GM20000 (cell line): Measurements from ENCODE around the gene C19orf12.

Experiments used
- DNase-seq: peaks from one replicate; pipeline ENCODE4 v3.0.0; 2012; ENCODE audit warnings: low spot score
- TF ChIP-seq, protein P1 (sequence below): IDR thresholded peaks from 2 replicates; pipeline ENCODE4 v1.5.1; 2012; ENCODE audit warnings: mild to moderate bottlenecking, control low read depth; ENCODE audit errors: extremely low read depth, missing control alignments

The C19orf12 gene

DNA sequence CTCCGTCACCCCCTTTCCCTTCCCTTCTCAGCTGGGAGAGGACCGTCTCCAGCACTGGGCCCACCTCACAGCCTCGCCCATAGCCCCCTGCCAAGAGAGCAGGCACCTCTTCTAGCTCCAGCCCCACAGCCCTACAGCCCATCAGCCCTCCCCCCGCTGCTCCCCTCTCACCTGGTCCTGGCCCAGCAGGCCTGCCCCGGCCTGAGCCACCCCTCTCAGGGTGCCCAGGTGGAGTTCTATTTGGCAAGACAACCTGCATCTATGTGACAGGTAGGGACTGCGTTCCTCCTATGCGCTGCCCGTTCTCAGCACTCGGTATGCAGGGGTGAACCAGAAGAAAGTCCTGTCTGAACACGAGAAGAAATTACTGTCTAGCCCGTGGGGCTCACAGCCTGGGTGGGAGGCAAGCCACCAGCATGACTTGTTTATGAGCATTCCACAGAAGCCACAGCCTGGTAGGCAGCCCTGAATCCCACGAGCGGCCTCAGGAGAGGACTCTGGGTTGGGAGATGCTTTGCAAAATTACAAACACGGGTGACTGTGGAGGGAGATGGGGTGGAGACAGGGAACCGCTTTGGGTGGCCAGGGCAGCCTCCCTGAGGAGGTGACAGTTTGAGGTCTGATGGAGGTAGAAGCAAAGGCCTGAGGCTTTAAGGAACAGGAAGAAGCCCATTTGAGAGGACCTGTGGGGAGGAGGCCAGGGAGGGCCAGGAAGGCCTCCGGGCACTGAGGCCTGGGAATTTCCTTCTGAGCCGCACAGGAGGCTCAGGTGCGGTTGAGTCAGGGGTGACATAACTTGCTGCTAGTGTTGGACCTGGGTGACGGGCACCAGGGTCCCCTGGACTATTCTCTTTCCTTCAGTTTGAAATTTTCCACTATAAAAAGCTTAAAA is 51.0 kb downstream of the C19orf12 start:
- DNase-seq = no peak
- TF ChIP-seq, protein P1, sequence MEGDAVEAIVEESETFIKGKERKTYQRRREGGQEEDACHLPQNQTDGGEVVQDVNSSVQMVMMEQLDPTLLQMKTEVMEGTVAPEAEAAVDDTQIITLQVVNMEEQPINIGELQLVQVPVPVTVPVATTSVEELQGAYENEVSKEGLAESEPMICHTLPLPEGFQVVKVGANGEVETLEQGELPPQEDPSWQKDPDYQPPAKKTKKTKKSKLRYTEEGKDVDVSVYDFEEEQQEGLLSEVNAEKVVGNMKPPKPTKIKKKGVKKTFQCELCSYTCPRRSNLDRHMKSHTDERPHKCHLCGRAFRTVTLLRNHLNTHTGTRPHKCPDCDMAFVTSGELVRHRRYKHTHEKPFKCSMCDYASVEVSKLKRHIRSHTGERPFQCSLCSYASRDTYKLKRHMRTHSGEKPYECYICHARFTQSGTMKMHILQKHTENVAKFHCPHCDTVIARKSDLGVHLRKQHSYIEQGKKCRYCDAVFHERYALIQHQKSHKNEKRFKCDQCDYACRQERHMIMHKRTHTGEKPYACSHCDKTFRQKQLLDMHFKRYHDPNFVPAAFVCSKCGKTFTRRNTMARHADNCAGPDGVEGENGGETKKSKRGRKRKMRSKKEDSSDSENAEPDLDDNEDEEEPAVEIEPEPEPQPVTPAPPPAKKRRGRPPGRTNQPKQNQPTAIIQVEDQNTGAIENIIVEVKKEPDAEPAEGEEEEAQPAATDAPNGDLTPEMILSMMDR = no peak

DNA sequence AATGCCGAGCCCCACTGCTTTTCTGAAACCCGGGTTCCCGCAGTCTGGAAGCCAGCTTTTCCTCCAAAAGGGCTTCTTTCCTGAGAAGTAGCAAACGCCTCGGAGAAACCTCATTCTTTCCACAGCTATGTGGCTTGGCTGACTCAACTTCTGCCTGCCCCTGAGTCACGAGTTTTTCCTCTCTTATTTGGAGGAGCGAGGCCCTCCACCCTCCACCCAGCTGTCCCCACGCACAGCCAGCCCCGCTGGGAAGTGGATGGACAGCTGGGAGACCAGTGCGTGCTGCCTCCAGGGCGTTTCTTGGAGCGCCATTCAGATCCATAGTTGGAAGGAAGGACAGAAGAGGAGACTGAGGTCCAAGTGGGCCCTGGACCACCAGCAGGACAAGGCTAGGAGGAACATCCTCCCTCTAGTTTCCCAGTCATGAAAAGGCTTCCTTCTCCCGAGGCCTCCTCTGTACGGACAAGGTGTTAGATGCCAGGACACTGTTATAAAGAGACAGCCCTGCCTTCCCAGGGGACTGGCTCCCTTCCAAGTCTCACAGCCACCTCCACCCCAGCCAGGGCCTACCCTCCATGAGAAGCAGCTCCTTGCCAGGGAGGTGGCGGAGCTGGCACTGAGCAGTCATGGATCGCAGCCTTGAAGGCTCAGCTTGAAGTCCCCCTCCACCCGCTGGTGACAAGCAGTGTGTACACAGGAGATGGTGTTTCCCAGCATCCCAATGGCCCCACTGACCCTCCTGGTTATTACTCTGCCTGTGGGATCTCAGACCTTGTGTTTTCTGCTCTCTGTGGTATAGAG is 52.3 kb downstream of the C19orf12 start:
- DNase-seq = no peak
- TF ChIP-seq, protein P1 = no peak

DNA sequence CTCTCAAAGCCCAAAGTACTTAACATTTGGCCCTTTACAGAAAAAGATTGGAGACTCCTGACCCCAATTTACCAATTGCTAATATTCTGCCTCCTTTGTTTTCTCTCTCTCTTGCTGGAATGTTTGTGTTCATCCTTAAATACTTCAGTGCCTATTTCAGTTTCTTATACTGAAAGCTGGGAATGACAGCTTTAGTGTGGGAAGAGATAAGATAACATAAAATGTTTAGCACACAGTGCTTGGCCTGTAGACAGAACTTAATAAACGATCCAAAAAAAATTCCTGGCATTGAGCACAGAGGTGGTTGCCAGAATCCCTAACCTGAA is 52.8 kb downstream of the C19orf12 start:
- DNase-seq = no peak
- TF ChIP-seq, protein P1 = no peak

DNA sequence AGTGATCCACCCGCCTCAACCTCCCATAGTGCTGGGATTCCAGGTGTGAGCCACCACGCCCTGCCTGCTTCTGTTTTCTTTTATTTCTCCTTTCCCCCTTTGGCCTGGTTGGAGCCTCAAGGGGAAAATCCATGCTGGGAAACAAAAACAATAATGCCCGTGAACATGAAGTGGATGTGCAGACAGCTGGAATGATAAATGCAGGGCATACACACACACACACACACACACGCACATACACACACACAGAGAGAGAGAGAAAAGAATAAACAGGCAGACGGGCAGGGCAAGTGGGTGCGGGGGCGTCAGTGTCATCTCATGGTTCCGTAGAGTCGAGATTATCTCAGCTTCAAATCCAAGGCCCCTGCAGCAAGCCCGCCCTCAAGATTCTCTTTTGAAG is 54.2 kb downstream of the C19orf12 start:
- TF ChIP-seq, protein P1 = no peak
- DNase-seq = no peak

DNA sequence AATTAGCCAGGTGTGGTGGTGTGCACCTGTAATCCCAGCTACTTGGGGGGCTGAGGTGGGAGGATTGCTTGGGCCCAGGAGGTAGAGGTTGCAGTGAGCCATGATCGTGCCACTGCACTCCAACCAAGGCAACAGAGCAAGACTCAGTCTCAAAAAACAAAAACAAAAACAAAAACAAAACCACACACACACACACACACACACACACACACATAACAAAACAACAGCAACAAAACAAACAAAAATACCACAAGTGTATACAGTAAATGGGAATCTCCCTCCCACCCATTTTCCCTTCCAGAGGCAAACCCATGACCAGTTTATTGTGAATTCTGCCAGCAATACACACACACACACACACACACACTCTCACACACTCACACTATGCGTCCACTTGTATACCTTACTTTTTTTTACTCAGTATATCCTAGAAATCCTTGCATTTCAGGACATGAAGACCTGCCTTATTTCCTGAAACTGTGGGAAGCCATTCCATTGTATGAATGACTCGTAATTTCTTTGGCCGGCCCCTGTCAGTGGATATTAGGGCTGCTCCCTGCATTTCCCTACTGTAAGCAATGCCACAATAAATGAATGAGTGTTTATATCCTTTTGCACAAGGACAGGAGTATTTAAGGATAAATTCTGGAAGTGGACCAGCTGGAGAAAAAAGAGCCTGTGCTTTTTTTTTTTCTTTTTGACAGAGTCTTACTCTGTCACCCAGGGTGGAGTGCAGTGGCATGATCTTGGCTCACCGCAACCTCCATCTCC is 56.7 kb downstream of the C19orf12 start:
- DNase-seq = no peak
- TF ChIP-seq, protein P1 = no peak

DNA sequence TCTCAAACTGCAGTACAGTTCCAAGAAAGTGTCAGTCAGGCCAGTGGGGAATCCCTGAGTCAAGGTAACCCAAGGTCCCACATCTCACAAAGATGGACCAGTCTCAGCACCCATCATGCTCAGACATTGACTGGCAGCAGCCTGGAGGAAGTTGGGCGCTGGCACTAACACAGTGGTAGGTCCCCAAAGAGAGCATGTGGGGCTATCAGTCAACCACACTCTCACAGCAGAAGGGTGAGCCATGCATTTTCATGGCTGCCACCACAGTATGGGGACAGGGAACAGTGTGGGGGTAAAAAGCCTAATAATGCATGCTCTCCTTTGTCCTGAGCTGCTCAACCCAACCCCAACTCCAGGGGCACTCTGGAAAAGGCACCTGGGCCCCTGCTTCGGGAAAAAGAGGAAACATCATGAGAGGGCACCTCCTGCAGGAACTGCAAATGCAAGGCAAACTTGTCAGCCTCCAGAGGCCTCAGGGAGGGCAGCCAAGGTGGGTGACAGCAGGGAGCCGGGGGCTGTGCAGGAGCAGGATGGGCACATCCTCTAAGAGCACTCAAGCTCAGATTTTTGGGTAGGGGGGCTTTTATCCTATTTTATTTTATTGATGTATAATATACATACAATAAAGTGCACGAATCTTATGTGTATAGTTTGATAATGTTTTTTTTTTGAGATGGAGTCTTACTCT is 59.3 kb downstream of the C19orf12 start:
- TF ChIP-seq, protein P1 = no peak
- DNase-seq = no peak
